Stimulated activated CD4-positive, alpha-beta T cell treated with anti-CD3 and anti-CD28 coated beads, Interleukin-4, amount 100 ng/mL, for 1 hour (primary cell): ENCODE data around the gene FGF19.

Source experiments
- DNase-seq: peaks from one replicate; pipeline ENCODE4 v3.0.0-alpha.2; 2020

FGF19 gene, protein sequence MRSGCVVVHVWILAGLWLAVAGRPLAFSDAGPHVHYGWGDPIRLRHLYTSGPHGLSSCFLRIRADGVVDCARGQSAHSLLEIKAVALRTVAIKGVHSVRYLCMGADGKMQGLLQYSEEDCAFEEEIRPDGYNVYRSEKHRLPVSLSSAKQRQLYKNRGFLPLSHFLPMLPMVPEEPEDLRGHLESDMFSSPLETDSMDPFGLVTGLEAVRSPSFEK

DNA sequence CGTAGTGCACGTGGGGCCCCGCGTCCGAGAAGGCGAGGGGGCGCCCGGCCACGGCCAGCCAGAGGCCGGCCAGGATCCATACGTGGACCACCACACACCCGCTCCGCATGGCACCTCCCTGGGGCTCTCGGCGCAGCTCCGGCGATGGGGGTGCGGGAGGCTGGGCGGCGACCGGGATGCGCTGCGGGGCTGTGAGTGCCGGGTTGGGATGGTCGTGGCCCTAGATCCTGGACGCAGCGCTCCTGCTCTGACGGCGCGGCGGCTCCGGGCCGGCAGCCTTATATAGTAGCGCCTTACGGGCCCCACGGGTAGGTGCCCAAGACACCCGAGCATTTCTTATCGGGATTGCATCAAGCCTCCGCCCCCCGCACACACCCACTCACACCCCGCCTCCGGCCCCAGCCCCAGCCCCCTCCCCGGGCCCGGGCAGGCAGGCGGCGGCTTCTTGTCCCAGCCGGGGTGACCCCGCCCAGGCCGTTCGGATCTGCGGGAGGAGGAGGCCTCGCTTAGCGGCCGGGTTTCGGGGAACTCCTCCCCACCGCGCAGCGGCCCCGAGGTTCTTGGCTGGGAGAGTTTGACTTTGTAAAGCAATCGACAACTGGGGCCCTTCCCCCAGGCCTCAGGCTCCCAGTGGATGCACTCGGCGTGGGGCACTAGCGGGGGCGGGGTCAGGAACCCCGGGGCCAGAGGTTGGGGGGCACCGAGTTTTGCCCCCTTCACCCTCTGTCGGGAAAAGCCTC is at the start of gene FGF19:
Gene FGF19 (minus strand): TSS at position 255 of the 740 bp plus-strand sequence. CDS start 146 bp downstream, at position 109.
- DNase-seq, result no peak

DNA sequence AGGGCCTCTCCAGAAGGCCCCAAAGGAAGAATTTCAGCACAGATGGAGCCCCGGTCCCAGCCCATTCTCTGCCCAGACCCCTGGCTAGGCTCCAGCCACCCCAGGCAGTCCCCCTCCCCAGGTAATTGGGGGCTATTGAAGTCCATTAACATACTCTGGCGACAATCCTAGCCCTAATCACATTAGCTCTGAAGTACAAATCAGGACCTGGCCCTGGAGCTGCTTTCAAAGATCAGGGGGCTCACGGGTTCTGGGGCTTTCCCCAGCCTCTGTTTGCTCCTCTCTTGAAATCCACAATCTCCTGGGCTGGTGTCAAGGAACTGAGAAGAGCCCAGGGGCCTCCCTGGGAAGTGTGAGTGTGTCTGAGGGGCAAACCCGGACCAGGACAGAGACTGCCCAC is 49.1 kb upstream of the FGF19 start:
- DNase-seq, result no peak

DNA sequence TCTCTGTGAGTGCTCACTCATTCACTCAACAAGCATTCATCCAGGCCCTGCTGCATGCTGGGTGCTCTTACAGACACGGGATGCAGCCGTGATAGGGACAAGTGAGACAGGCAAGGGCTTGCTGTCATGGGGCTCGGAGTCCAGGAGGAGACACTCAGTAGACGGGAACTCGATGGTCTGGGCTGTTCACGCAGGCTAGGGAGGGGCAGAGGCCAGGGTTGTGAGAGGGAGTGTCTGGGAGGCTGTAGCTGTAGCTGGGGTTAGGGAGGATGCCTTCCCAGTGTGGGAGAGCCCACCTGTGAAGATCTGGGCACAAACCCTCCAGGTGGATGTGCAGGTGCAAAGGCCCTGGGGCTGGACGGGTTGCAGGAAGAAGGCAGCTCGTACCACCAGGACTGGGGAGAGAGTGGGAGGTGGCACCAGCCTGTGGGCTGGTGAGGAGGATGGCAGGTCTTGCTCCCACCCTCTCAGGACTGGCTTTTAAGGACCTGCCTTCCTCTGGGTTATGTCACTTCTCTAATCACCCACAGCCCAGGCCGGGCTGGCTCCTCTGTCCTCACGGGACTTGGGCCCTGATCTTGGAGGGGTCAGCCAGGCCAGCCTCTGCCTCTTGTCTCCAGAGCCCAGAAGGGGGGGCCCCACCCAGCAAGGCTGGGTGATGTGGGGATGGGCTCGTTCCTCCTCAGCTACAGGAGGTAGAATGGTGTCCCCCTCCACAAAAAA is 47.2 kb upstream of the FGF19 start:
- DNase-seq, result no peak

DNA sequence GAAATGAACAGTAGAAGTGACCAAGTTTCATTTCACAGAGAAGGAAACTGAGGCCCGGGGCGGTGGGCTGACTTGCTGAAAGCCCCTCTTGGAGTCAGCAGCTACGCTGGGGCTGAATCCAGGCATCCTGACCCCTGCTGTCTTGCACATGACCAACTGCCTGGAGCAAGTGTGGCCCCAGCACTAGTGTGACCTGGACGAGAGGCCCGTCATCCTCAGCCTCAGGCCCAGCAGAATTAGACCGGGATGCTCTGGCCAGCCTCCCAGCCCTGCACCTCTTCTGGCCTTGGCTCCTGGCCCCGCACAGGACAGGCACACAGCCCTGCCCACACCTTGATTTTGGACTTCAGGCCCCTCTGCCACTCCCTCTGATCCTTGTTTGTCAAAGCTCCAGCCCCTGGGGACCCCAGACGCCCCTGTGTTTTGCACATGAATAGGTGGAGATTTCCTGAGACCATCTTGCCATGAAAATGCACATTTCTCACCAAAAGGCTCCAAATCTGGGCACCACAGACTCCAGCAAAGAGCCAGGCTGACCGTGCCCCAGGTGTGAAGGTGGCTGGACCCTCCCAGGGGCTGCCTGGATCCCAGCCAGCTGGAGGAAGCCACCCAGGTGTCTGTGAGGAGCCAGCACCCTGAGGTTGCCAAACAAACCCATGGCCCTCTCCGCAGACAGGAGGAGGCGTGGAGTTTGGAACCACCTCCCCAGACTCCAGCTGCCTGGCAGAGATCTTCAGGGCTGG is 46.5 kb upstream of the FGF19 start:
- DNase-seq, result no peak

DNA sequence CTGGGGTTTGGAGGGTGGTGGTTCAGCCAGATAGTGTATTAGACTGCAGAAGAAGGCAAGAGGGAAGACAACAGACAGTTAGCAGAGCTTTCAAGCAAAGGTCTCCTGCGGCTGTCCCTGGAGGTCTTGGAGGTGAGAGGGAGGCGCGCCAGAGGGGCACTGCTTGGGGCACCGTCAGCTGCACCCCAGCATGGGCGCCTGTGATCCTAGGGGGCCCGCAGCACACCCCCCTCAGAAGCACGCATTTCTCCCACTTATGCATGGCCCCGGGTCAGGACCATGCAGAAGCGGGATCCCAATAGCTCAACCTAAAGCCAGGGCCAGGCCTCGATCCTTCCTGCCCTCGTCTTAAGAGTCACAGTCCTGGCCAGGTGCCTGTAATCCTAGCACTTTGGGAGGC is 44.8 kb upstream of the FGF19 start:
- no peak for DNase-seq

DNA sequence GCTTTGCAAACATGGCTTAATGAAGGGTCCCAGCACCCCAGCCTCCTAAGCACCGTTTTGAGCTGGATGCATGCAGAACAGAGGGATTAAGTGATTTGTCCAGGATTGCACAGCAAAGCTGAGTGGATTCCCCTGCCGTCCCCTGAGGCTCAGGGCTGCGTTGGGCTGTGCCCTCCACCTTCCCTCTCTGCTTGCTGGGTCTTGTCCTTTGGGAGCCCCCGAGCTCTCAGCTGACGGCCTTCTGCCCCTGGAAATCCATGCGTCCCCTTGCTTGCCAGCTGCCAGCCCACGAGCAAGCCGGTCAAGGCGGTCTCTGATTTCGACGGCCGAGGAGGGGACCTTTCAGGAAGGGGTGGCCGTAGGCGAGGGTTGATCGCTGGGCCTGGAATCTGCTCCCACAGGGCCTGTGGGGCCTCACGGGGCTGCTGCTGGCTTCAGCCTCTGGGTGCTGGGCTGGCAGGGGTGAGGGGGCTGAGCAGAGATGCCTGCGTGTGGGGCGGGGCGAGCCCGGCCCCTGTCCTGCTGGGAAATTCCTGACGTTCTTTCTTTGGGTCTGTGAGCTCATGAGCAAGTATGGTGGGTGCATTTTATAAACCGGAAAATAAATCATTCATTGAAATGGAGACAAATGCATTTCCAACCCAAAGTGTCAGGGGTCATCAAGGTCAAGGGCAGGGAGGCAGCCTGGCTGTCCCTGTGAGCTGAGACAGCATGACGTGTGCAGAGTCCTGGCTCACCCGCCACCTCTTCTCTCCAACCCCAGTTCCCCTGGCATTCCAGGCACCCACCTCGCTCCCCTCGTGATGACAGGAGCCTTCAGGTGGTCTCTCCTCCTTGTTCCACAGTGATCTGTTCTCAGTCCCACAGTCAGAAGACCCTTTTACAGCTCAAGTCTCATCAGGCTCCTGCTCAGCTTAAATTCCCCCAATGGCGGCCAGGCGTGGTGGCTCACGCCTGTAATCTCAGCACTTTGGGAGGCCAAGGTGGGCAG is 43.2 kb upstream of the FGF19 start:
- DNase-seq, result no peak

DNA sequence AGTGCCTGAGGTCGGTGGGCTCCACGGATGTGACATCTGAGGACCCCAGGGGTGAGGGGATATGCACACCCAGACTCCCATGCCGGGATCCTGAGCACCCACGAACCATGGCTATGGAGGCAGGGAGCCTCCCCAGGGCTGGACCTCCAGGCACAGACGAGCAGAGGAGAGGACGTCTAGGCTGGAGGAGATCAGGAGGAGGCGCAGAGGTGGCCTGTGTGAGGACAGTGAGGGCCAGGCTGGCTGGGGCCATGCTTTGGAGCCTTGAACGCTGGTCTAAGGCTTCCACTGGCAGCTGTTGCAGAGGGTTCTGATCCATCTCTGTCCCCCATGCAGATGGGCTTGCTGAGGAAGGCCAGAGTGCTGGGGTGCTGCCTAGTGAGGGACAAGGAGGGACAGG is 42.3 kb upstream of the FGF19 start:
- DNase-seq, result no peak

DNA sequence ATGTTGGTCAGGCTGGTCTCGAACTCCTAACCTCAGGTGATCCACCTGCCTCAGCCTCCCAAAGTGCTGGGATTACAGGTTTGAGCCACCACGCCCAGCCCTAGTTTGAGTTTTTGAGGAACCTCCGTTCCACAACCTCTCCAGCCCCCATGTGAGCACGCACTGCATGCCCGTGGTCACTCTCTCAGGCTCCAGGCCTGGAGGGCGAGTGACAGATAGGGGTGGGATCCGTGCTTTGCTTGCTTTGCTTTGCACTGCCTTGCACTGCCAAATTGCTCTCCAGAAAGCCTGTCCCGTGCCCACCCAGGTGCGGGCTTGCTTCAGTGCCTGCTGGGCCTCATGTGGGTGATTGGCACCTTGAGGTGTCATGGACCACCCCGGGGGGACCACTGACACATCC is 41.4 kb upstream of the FGF19 start:
- DNase-seq, result no peak

DNA sequence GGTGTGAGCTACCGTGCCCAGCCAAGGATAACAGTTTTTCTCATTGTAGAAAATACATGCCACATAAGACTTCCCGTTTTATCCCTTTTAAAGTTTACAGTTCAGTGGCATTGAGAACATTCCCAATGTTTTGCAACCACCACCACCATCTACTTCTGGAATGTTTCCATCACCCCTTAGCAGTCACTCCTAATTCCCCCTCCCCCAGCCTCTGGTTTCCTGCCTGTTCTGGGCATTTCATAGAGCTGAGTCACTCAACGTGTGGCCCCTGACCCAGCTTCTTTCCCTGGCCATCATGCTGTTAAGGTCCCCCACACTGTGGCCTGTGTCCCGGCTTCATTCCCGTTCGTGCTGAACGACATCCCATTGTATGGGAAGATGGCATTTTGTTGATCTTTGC is 40.6 kb upstream of the FGF19 start:
- DNase-seq, result no peak

DNA sequence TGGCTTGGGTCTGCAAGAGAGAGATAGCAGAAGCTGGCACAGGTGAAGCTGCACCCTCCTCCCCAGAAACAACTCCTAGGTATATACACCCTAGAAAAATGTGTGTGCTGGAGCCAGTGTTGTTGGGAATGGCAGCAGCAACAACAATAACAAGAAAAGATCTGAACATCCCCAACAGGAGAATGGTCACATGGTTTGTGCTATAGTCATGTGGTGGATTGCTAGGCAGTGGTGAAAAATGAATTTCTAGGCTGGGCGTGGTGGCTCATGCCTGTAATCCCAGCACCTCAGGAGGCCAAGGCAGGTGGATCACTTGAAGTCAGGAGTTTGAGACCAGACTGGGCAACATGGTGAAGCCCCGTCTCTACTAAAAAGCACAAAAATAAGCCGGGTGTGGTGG is 31.0 kb upstream of the FGF19 start:
- no peak for DNase-seq

DNA sequence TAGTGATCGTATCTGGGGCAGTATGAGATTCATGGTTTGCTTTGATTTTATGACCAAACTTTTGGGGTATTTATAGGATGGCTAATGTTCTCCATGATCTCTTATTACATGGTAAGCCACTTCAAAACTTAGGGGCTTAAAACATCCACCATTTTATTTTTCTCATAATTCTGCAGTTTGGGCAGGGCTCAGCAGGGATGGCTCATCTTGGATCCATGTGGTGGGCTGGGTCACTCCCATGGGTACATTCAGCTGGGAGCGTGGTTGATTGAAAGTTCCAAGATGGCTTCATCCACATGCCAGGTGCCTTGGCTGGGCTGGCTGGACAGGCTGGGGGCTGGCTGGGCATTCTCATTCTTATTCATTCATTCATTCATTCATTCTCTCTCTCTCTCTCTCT is 30.5 kb upstream of the FGF19 start:
- no peak for DNase-seq

DNA sequence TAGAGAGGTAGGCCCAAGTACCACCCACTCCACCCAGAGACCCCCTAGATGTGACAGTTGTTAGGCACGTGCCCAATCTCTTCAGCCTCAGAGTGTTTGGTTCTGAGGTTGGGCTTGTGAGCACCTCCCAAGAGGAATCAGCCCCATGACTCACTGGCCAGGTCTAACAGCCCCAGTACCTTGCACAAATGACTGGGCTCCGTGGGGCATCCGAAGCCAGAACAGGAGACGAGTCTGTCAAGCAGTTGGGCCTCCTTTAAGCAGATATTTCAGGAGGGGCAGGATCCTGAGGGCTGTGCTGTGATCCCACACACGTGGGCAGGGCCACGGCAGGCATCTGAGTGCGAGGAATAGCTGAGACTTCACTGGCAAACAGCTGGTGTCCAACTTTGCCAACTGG is 29.1 kb upstream of the FGF19 start:
- DNase-seq, result no peak

DNA sequence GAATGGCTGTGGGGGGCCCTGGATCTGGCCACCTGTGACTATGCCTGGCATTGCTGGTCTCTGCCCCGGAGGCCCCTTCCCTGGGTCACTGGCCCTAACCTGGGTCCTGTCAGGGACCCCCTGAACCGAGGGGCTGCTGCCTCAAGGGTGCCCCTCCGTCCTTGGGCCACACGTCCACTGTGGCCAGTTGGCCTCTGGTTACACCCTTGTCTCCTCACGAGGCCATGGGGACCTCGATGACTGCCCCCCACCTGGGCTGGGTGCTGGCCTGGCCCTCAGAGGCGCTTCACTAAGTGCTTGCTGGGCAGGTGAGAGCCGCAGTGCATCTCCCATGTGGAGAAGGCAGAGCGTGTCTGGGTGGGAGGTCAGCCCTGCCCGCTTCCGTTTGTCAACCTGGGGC is 27.3 kb upstream of the FGF19 start:
- no peak for DNase-seq

DNA sequence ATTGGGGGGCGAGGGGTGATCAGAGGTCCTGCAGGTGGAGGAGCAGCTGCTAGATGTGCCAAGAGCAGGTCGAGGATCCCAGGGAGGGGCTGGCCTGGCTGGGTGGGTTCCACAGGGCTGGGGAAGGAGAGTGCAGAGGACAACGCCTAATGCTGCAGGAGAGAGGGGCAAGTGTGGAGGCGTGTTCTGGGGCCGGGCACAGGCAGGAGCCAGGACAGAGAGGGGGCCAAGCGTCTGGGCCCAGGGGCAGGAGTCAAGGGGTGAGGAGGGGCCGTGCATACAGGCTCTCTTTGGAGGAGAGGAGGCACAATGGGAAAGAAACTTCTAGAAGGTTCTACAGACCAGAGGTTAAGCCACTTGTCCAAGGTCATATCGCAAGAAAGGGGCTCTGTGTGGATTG is 26.7 kb upstream of the FGF19 start:
- DNase-seq, result no peak

DNA sequence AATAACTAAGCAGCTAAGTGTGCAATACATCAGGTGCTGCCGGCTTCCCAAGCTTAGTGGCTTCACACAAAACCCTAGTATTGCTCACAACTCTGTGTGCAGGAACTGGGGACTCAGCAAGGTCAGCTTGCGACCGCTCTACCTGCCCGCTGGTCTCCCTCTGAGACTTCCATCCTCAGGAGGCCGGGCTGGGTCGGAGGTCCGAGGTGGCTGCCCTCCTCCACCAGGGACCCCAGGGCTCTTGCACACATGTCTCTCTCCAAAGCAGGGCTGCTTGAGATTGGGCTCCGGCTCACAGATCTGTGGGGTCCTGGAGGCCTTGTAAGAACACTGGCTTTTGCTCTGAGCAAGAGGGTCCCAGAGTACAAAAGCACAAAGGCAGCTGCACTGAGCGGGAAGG is 25.4 kb upstream of the FGF19 start:
- DNase-seq, result no peak

DNA sequence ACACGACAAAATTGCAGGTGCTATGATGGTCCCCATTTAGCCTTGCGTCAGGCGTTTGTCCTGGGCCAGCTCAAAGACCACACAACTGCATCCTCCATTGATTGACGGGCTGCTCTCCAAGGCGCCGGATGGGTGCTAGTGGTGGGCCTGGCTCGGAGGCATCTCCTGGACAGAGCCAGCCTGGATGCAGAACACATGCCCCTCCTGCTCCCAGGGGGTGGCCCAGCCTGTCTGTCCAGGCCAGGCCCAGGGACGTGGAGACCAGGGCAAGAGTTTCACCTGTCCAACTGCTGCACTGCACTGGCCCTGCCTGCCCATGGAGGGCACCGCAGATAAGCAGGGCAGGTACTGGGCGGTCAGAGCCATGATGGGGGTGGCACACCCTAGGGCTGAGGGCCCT is 23.4 kb upstream of the FGF19 start:
- DNase-seq, result no peak

DNA sequence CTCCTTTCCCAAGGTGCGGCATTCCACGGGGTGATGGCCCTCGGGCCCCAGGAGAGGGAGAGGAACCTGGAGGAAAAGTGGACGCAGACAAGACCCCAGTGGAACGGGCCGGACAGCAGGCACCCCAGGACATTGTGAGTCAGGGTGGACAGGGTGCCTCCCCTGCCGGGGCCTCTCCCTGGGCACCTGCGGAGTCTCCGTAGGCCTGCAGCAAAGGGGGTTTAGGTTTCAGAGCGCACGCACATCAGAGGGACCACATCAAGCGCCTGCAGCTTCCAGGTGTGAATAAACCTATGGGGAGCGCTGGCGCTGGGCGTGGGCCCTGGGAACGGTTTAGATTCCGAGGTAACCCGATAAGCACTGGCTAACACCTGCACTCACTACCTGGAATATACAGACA is 22.7 kb upstream of the FGF19 start:
- no peak for DNase-seq

DNA sequence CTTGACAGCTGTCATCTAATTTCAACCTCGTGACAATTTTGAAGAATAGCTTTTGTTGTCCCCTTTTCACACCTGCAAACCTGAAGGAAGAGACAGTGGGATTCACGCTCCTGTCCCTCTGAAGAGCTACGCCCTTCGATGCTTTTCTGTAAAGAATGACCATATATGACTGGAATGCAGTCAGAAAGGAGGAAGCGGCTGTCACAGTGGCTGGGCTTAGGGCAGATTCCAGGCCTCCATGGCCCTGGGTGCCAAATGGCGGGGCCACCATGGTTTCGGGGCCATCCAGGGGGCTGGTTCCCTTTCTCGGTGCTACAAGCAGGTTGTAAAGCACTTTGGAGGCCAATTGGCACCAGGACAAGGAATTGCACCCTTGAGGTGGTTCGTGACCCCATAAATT is 22.2 kb upstream of the FGF19 start:
- no peak for DNase-seq

DNA sequence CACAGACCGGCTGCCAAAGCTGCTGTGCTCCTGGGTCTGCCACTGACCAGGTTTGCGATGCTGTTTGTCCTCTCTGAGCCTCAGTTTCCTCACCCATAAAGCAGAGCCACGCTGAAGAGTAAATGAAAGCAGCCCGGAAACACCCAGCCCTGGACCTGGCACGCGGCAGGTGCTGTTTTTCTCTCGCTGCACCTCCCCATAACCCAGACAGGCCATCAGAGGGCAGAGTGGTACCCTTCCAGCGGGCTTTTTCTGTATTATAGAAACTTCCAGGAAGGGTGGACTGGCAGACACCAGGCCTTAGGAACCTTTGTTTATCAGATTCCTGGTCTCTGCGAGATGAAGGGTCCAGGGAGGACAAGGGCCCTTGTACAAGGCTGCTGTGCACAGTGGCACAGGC is 17.9 kb upstream of the FGF19 start:
- DNase-seq, result no peak

DNA sequence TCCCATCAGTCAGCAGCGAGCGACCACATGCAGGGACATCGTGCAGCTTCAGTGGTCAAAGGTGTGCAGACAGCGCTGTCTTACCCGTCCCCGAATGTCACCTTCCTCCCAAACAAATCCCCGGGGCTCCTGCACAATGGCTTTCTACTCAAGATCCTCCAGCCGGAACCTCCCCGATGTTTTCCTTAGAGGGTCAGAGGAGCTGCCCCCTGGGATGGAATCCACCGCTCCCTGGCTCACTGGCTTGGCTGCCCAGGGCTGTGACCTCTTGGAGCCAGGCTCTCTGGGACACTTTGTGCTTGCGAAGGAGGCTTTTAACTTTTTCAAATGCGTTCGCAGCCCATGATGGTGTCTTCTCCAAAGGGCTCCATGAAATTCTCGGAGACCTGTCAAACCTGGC is 17.3 kb upstream of the FGF19 start:
- no peak for DNase-seq

DNA sequence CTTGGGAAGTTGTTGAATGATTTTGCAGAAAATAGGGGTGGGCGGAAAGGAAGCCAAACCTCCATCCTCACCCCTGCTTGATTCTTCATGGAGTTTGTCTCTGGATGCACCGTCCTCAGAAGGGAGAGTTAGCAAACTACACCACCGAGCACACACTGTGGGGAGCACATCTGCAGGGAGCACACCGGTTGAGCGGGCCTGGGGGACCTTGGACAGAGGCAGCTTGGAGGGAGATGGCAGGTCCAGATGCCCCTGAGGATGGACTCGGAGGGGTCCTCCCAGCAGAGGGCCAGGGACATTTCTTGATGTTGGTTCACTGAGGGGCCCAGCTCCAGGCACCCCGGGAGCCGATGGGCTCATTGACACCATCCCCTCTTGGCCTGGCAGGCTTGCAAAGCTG is 15.1 kb upstream of the FGF19 start:
- no peak for DNase-seq

DNA sequence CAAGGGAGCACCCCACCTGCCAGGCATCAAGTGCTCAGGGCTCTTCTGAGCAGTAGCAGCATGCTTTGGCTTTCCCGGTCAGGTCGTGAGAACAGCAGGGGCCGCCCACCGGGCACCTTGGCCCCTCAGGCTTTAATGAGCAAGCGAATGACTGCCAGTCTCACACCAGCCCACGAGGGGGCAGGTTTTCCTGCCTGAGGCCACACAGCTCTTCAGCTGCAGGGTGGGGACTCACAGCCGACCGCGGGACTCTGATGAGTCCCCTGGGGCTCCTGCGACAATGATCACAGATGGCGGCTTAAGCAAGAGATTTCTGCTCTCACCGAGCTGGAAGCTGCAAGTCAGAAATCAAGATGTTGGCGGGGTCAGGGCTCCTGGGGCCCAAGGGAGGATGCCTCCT is 14.3 kb upstream of the FGF19 start:
- no peak for DNase-seq
